IMR-90 (cell line): ENCODE measurements around the gene NDUFAB1. TPM values are rescaled to one million over a fixed set of nuclear protein-coding genes. Genes with fewer than 3 reads are reported as not detected.

Experiments
- ATAC-seq: fragments of 200-7000 bp; cut with Tn5 transposase; 2 replicates; pipeline ENCODE4 v1.9.1; 2020; ENCODE audit warnings: low read depth, mild to moderate bottlenecking, moderate library complexity
- BruUV-seq: library from RNA; stranded (reverse); fragments of 400-500 nt; replicated peaks from 2 replicates; lab custom pipeline; 2021; lab: Mats Ljungman, UMichigan
- CTCF ChIA-PET: fragments of 300-600 bp; formaldehyde crosslinking; extraction: SDS; loops from one replicate; lab custom pipeline; 2021; ENCODE audit warnings: antibody characterized with exemption; lab: Yijun Ruan, JAX
- POLR2A ChIA-PET: fragments of 300-600 bp; sonication (Branson Sonifier 250); formaldehyde crosslinking; loops from one replicate; lab custom pipeline; 2022; ENCODE audit warnings: antibody characterized with exemption; ENCODE audit not compliant: unreplicated experiment; lab: Charles Lee
- DNase-seq: peaks from one replicate; pipeline ENCODE4 v3.0.0; 2013
- H2AFZ ChIP-seq: replicated peaks from 2 replicates; pipeline ENCODE3; 2013; ENCODE audit warnings: low read length, mild to moderate bottlenecking; ENCODE audit not compliant: poor library complexity
- H2AK5ac ChIP-seq: 2 replicates; pipeline ENCODE4 v1.6.1; 2013; ENCODE audit warnings: low read depth, low read length, inconsistent platforms
- H2AK9ac ChIP-seq: replicated peaks from 2 replicates; pipeline ENCODE3; 2013; ENCODE audit warnings: mild to moderate bottlenecking, low read depth, low read length, moderate library complexity; ENCODE audit not compliant: poor library complexity
- H2BK120ac ChIP-seq: 2 replicates; pipeline ENCODE4 v1.6.1; 2013; ENCODE audit warnings: low read depth, low read length, inconsistent platforms
- H2BK15ac ChIP-seq: 3 replicates; pipeline ENCODE4 v1.6.1; 2013; ENCODE audit warnings: low read depth, low read length, inconsistent platforms
- H2BK20ac ChIP-seq: 2 replicates; pipeline ENCODE4 v1.6.1; 2013; ENCODE audit warnings: low read depth, mild to moderate bottlenecking, inconsistent platforms, low read length, moderate library complexity
- H2BK5ac ChIP-seq: 2 replicates; pipeline ENCODE4 v1.6.1; 2013; ENCODE audit warnings: mild to moderate bottlenecking, low read depth, low read length, inconsistent platforms; ENCODE audit not compliant: poor library complexity, severe bottlenecking
- H3K14ac ChIP-seq: replicated peaks from 2 replicates; pipeline ENCODE4 v1.6.1; 2013; ENCODE audit warnings: low read depth, low read length, inconsistent platforms
- H3K18ac ChIP-seq: 2 replicates; pipeline ENCODE4 v1.6.1; 2013; ENCODE audit warnings: low read depth, low read length, control low read depth
- H3K23ac ChIP-seq: 2 replicates; pipeline ENCODE4 v1.6.1; 2013; ENCODE audit warnings: low read depth, low read length, inconsistent platforms
- H3K27ac ChIP-seq: 2 replicates; pipeline ENCODE4 v1.5.1; 2013; ENCODE audit warnings: mild to moderate bottlenecking, control low read depth, low read length; ENCODE audit not compliant: insufficient read depth
- H3K27me3 ChIP-seq: 2 replicates; pipeline ENCODE4 v1.6.1; 2013; ENCODE audit warnings: low read length; ENCODE audit not compliant: control insufficient read depth, insufficient read depth
- H3K36me3 ChIP-seq: 2 replicates; pipeline ENCODE4 v1.6.1; 2013; ENCODE audit warnings: low read length, mixed read lengths; ENCODE audit not compliant: control insufficient read depth, insufficient read depth
- H3K4ac ChIP-seq: 2 replicates; pipeline ENCODE4 v1.6.1; 2013; ENCODE audit warnings: low read depth, low read length, inconsistent platforms
- H3K4me1 ChIP-seq: 2 replicates; pipeline ENCODE4 v1.6.1; 2013; ENCODE audit warnings: low read length, mixed read lengths; ENCODE audit not compliant: control insufficient read depth, insufficient read depth
- H3K4me2 ChIP-seq: 2 replicates; pipeline ENCODE4 v1.6.1; 2013; ENCODE audit warnings: low read depth, mild to moderate bottlenecking, control low read depth, low read length, moderate library complexity
- H3K4me3 ChIP-seq: 2 replicates; pipeline ENCODE4 v1.5.1; 2013; ENCODE audit warnings: low read depth, mild to moderate bottlenecking, control low read depth, low read length, moderate library complexity; ENCODE audit not compliant: insufficient read depth
- H3K56ac ChIP-seq: 2 replicates; pipeline ENCODE4 v1.6.1; 2013; ENCODE audit warnings: low read length, inconsistent platforms; ENCODE audit not compliant: insufficient read depth; ENCODE audit errors: extremely low read depth
- H3K79me1 ChIP-seq, 2 experiments: 2 replicates each; pipeline ENCODE4 v1.6.1; 2013; ENCODE audit warnings: low read length in 2 of 2, inconsistent platforms in 1 of 2, low read depth in 1 of 2
- H3K9ac ChIP-seq: 2 replicates; pipeline ENCODE4 v1.6.1; 2013; ENCODE audit warnings: low read depth, low read length, control low read depth
- H3K9me1 ChIP-seq: 2 replicates; pipeline ENCODE4 v1.6.1; 2013; ENCODE audit warnings: low read length, inconsistent platforms; ENCODE audit not compliant: insufficient read depth
- H3K9me3 ChIP-seq: 2 replicates; pipeline ENCODE4 v1.6.1; 2013; ENCODE audit warnings: low read length; ENCODE audit not compliant: control insufficient read depth, insufficient read depth
- H4K20me1 ChIP-seq: 2 replicates; pipeline ENCODE4 v1.6.1; 2013; ENCODE audit warnings: low read length, inconsistent platforms; ENCODE audit not compliant: insufficient read depth
- H4K5ac ChIP-seq: 2 replicates; pipeline ENCODE4 v1.6.1; 2013; ENCODE audit warnings: mild to moderate bottlenecking, low read depth, low read length, control low read depth
- H4K8ac ChIP-seq, 2 experiments: 2 replicates each; pipeline ENCODE4 v1.6.1; 2013; ENCODE audit warnings: low read depth in 2 of 2, low read length in 2 of 2, control low read depth in 1 of 2, inconsistent platforms in 1 of 2
- H4K91ac ChIP-seq: 2 replicates; pipeline ENCODE4 v1.6.1; 2013; ENCODE audit warnings: low read depth, low read length, inconsistent platforms; ENCODE audit not compliant: insufficient read depth
- FOS ChIP-seq: fragments of 150-350 bp; IDR thresholded peaks from 2 replicates; pipeline ENCODE4 v1.6.1; 2016; ENCODE audit warnings: low read depth, low read length
- MXI1 ChIP-seq: IDR thresholded peaks from 2 replicates; pipeline ENCODE4 v1.6.1; 2012; ENCODE audit warnings: low read depth, mild to moderate bottlenecking, low read length, moderate library complexity, borderline replicate concordance
- NFE2L2 ChIP-seq: fragments of 150-350 bp; IDR thresholded peaks from 2 replicates; pipeline ENCODE4 v1.6.1; 2016; ENCODE audit warnings: low read depth, mild to moderate bottlenecking, low read length
- POLR2A ChIP-seq: IDR thresholded peaks from 2 replicates; pipeline ENCODE4 v1.6.1; 2012; ENCODE audit warnings: mild to moderate bottlenecking, low read depth, low read length
- RAD21 ChIP-seq: IDR thresholded peaks from 2 replicates; pipeline ENCODE4 v1.6.1; 2012; ENCODE audit warnings: low read length, improper control_type of control experiment
- RFX5 ChIP-seq: IDR thresholded peaks from 2 replicates; pipeline ENCODE4 v1.8.0; 2012; ENCODE audit warnings: low read depth, mild to moderate bottlenecking, low read length, moderate library complexity
- dilution Hi-C: fragments of 300-500 bp; cut with HindIII; formaldehyde crosslinking; loops from one replicate; pipeline ENCODE4 v1.14.3; 2018; ENCODE audit warnings: low sequenced_read_pairs; ENCODE audit not compliant: unreplicated experiment
- in situ Hi-C: fragments of 300-500 bp; cut with MboI; formaldehyde crosslinking; loops from 3 replicates; pipeline ENCODE4 v1.14.3; 2019; ENCODE audit warnings: low sequenced_read_pairs, inconsistent platforms, mixed read lengths
- intact Hi-C: fragments of 100-400 bp; cut with micrococcal nuclease; formaldehyde crosslinking; loops from 2 replicates; pipeline ENCODE4 v1.10.0; 2022
- polyA plus RNA-seq, 3 experiments: library from polyadenylated mRNA; depleted of rRNA; stranded (reverse); fragments of >200 nt; gene quantifications; 2 replicates each; pipeline ENCODE4 v1.2.3, GENCODE V29; 2012; ENCODE audit warnings: low replicate concordance in 1 of 3
- total RNA-seq: library from RNA; depleted of rRNA; stranded (reverse); fragments of >200 nt; gene quantifications from 2 replicates; pipeline ENCODE4 v1.2.3, GENCODE V29; 2012

Gene NDUFAB1
- total and polyA plus RNA-seq, 2 of the 4 experiments (the other 2 are of a cell fraction) = 117 to 146 TPM

DNA sequence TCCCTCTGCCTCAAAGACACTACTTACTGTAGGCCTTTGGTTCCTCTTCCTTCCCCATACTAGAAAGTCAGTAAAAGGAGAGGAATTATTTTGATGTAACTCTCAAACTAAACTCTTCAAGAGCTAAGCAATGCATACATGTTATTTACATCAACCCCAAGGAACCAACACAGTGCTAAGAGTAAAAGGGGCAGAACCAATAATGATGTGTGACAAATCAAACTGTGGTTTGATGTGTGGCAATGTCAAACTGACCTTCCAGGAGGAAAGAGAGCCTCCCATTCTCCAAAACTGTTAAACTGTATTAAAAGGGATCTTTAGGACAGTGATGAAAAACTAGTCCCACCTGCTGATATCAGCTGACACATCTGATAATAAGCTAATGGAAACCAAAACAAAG lies 15.7 kb downstream of the NDUFAB1 start:
- CTCF ChIA-PET = no interaction called here
- dilution Hi-C loops = no loop called here

More for the DNA sequence above, 15.7 kb downstream of the NDUFAB1 start:
- no peak overlapping the region for H4K91ac ChIP-seq
- peaks cover 38% of the 10 kb centered on the region for H3K36me3 ChIP-seq
- no peak for DNase-seq
- H3K4me3 ChIP-seq = no peak overlapping the region
- POLR2A ChIA-PET = no interaction called here
- no peak for TF ChIP-seq FOS
- no peak for TF ChIP-seq MXI1
- no peak for TF ChIP-seq POLR2A
- TF ChIP-seq NFE2L2 = no peak
- no peak for TF ChIP-seq RAD21
- no peak for TF ChIP-seq RFX5
- H3K4me1 ChIP-seq = no peaks in the 10 kb centered on the region
- no peak overlapping the region for H3K9ac ChIP-seq
- H3K9me1 ChIP-seq = 0 out of 2 replicates have a peak, but pooled peaks cover 3% of the 10 kb centered on the region
- H3K18ac ChIP-seq = no peak overlapping the region
- no peak overlapping the region for H3K23ac ChIP-seq
- H4K5ac ChIP-seq = no peak overlapping the region
- H2AK5ac ChIP-seq = no peak overlapping the region
- no peak overlapping the region for H2BK120ac ChIP-seq
- in situ Hi-C loops = no loop called here
- no peaks in the 10 kb centered on the region; the same call in 1 of the 2 replicates for H4K20me1 ChIP-seq
- no TSS peak for BruUV-seq
- no peak overlapping the region for H3K56ac ChIP-seq
- intact Hi-C loops = no loop called here
- H3K9me3 ChIP-seq = no peaks in the 10 kb centered on the region
- H2AFZ ChIP-seq = no peak overlapping the region
- H2AK9ac ChIP-seq = no peak overlapping the region
- ATAC-seq = no peak
- no peak overlapping the region for H3K27ac ChIP-seq
- H3K14ac ChIP-seq = no peak overlapping the region
- H4K8ac ChIP-seq = no peak overlapping the region
- H2BK5ac ChIP-seq = no peak overlapping the region
- H3K79me1 ChIP-seq = peaks cover 9 to 19% of the 10 kb centered on the region in 2 experiments
- H3K4me2 ChIP-seq = no peak overlapping the region
- no peak overlapping the region for H2BK15ac ChIP-seq
- no peak overlapping the region for H2BK20ac ChIP-seq
- H3K4ac ChIP-seq = no peak overlapping the region
- no peaks in the 10 kb centered on the region for H3K27me3 ChIP-seq
